Skin of body (tissue), 2 donors: ENCODE results near the gene ID1. TPM values are rescaled to one million over a fixed set of nuclear protein-coding genes. Genes with fewer than 3 reads are reported as not detected.
A peak's percentile ranks its signal among the peaks of the same experiment; 100 is the strongest.
"Not testable (repeated sequence)": the region's sequence is repeated elsewhere in the genome, so short reads cannot be mapped to it uniquely, and the experiment has no call there.

Experiments used
- DNase-seq: peaks from one replicate; lab custom pipeline; 2025; lab: John Stamatoyannopoulos, UW
- total RNA-seq: library from RNA; depleted of rRNA; stranded (reverse); fragments of >200 nt; gene quantifications from one replicate; pipeline ENCODE4 v1.2.3, GENCODE V29; 2014

Gene ID1
- total RNA-seq, 1 donor from 2014 or later: 130 TPM

GRCh38 chr20:31573555-31574321 is 31.4 kb upstream of the ID1 start:
- no peak for DNase-seq

- not testable (repeated sequence) for DNase-seq
Measured at GRCh38 chr20:31574986-31575385, 30.1 kb upstream of the ID1 start.

GRCh38 chr20:31576751-31577150 is 28.3 kb upstream of the ID1 start:
- DNase-seq: no peak

- no peak for DNase-seq
Measured at GRCh38 chr20:31577194-31577593, 27.9 kb upstream of the ID1 start.

GRCh38 chr20:31578448-31579138 is 26.5 kb upstream of the ID1 start:
- no peak for DNase-seq

- DNase-seq: no peak
Measured at GRCh38 chr20:31579245-31579644, 25.8 kb upstream of the ID1 start.

GRCh38 chr20:31579941-31580651 is 25.0 kb upstream of the ID1 start:
- DNase-seq: not testable (repeated sequence)

GRCh38 chr20:31580706-31581105 is 24.4 kb upstream of the ID1 start:
- no peak for DNase-seq

- DNase-seq: no peak
Measured at GRCh38 chr20:31581391-31581790, 23.7 kb upstream of the ID1 start.

GRCh38 chr20:31587545-31588389 is 17.3 kb upstream of the ID1 start:
- no peak for DNase-seq

- no peak for DNase-seq
Measured at GRCh38 chr20:31590717-31591225, 14.3 kb upstream of the ID1 start.

- DNase-seq: no peak
Measured at GRCh38 chr20:31593221-31594001, 11.7 kb upstream of the ID1 start.

- no peak for DNase-seq
Measured at GRCh38 chr20:31594002-31594557, 11.0 kb upstream of the ID1 start.

- no peak for DNase-seq
Measured at GRCh38 chr20:31594558-31595379, 10.3 kb upstream of the ID1 start.

- no peak for DNase-seq
Measured at GRCh38 chr20:31595380-31595653, 9.8 kb upstream of the ID1 start.

- peak; percentile 83 for DNase-seq
Measured at GRCh38 chr20:31595654-31596411, 9.3 kb upstream of the ID1 start.

GRCh38 chr20:31596412-31596715 is 8.7 kb upstream of the ID1 start:
- DNase-seq: not testable (repeated sequence)

- DNase-seq: no peak
Measured at GRCh38 chr20:31596831-31597480, 8.1 kb upstream of the ID1 start.
